Measurements from ENCODE around the gene MUSK.

DNA sequence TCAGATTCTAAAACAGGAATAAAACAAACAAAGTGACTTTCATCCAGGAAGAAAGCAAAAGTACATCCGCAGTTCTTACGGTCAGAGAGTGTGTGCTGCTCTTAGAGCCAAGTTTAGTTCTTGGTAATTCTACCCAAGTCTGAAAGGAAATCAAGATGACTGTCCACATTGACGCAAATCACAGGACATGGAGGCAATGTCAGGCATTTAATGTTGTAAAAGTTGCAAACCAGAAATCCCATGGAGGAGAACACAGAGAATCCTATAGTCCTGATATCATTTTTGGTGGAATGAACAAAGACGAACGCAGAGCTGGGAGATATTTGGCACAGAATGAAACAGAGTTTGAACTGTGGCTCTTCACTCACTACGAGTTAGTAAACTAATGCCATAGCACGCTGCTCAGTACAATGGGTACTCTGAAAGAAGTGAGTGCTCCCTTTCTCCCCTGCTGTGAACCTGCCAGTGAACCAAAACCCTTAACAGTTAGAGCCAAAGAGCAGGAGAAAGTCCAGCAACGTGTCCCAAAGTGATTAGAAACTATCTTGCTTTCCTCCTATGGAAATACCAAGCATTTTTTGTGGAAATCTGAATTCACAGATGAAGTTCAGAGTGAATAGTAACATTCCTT lies 74.3 kb downstream of the MUSK start:
- TF ChIP-seq POLR2AphosphoS5 (IDR thresholded peaks at IDR 0.05) = peak in 2 of 3 donors; percentile 15 to 18
- no peak for TF ChIP-seq POLR2A (IDR thresholded peaks at IDR 0.05)
- TF ChIP-seq, protein P1, sequence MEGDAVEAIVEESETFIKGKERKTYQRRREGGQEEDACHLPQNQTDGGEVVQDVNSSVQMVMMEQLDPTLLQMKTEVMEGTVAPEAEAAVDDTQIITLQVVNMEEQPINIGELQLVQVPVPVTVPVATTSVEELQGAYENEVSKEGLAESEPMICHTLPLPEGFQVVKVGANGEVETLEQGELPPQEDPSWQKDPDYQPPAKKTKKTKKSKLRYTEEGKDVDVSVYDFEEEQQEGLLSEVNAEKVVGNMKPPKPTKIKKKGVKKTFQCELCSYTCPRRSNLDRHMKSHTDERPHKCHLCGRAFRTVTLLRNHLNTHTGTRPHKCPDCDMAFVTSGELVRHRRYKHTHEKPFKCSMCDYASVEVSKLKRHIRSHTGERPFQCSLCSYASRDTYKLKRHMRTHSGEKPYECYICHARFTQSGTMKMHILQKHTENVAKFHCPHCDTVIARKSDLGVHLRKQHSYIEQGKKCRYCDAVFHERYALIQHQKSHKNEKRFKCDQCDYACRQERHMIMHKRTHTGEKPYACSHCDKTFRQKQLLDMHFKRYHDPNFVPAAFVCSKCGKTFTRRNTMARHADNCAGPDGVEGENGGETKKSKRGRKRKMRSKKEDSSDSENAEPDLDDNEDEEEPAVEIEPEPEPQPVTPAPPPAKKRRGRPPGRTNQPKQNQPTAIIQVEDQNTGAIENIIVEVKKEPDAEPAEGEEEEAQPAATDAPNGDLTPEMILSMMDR (IDR thresholded peaks at IDR 0.05) = no peak
- TF ChIP-seq EP300 (IDR thresholded peaks at IDR 0.05; ENCODE audit: low read depth) = peak; percentile 18

Data from transverse colon (tissue), 4 donors.